Thoracic aorta (tissue), 2 donors: ENCODE measurements around the gene DDX59. TPM values are rescaled to one million over a fixed set of nuclear protein-coding genes. Genes with fewer than 3 reads are reported as not detected.

Experiments
- ATAC-seq: fragments of 150-250 bp; one replicate; pipeline ENCODE4 v1.8.0; 2017; ENCODE audit warnings: low read depth; ENCODE audit not compliant: insufficient number of reproducible peaks, low FRiP score
- DNase-seq: peaks from one replicate; pipeline ENCODE4 v3.0.0-alpha.2; 2020; ENCODE audit warnings: low spot score
- H3K27ac ChIP-seq, 2 donors: fragments of 200-600 bp; sonication (generic); 1 replicate in 1 of 2; 2 replicates in 1 of 2; pipeline ENCODE4 v1.5.1; 2016; ENCODE audit warnings: mild to moderate bottlenecking in 2 of 2, moderate library complexity in 2 of 2
- H3K27me3 ChIP-seq: fragments of 200-600 bp; sonication (generic); replicated peaks from 2 replicates; pipeline ENCODE4 v1.6.0; 2016; ENCODE audit warnings: mild to moderate bottlenecking; ENCODE audit not compliant: insufficient read depth
- H3K36me3 ChIP-seq: fragments of 200-600 bp; sonication (generic); one replicate; pipeline ENCODE4 v1.5.1; 2016
- H3K4me1 ChIP-seq, 2 donors: fragments of 200-600 bp; sonication (generic); 1 replicate in 1 of 2; 2 replicates in 1 of 2; pipeline versions ENCODE4 v1.5.1 to v1.6.0; 2016; ENCODE audit warnings: low read depth in 2 of 2, mild to moderate bottlenecking in 1 of 2; ENCODE audit not compliant: control insufficient read depth in 1 of 2
- H3K4me3 ChIP-seq: fragments of 200-600 bp; sonication (generic); 2 replicates; pipeline ENCODE4 v1.5.1; 2016; ENCODE audit warnings: mild to moderate bottlenecking
- H3K9me3 ChIP-seq: fragments of 200-600 bp; sonication (generic); 2 replicates; pipeline ENCODE4 v1.5.1; 2016
- total RNA-seq, 2 donors: library from RNA; depleted of rRNA; stranded (reverse); fragments of >200 nt; gene quantifications; one replicate each; pipeline versions ENCODE4 v1.1.0 to v1.2.3, GENCODE V29; 2016
- TF ChIP-seq, protein P1 (sequence below): fragments of 200-600 bp; sonication (generic); IDR thresholded peaks from one replicate; pipeline ENCODE4 v1.5.1; 2019; ENCODE audit warnings: antibody characterized with exemption

Gene DDX59
- 10 to 100 TPM; 16.5 to 27.1 TPM for total RNA-seq

DNA sequence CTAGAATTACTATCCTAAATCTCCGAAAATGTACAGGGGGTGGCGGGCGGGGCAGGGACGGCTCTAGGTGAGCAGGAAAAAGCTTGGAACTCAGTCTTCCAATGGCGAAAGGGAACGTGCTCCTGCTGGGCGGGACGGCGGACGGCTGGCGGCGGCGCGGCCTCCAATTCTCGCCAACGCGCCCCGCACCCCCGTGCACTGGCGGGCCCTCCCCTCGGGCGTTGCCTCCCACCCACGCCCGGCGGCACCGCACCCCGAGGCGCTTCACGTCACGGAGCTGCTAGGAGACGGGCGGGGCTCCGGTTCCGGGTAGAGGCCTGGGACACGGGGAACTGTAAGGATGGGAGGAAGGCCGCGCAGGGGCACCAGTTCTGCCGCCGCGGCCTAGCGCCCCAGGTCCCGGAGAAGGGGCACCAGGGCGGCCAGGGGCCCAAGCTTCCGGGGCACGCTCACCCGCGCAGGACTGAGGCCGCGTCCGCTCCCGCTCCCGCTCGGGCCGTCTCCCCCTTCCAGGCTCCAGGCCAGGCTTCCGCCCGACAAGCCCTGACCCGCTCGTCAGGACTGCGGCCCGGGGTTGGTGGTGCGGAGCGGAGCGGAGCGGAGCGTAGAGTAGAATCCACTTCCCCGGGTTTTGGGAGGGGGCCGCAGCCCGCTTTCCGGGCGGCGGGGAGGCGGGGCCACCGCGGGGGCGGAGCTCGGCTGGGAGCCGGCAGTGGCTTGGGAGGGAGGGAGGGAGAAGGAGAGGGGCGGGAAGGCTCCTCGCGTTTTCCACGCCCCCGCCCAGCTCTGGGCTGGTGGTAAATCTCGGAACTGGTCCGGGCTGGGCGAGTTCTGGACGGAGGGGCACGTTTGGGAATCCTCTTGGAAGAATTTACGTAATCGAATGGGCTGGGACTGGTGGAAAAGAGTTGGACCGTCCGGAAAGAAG is at the start of gene DDX59:
Gene DDX59, minus strand, starts transcription at position 594 of the 928 bp plus-strand sequence. CDS start 3,167 bp downstream, outside the sequence.
- Histone ChIP-seq H3K4me1 (peaks cover 28 to 38% of the 10 kb centered on the region in 2 donors), H3K36me3 (no peaks in the 10 kb centered on the region), H3K27me3 (no peaks in the 10 kb centered on the region), H3K9me3 (no peaks in the 10 kb centered on the region), H3K4me3 (peak within 1 kb of the TSS; percentile 76), H3K27ac (peak within 1 kb of the TSS; percentile 93 to 100)
- DNase-seq (peak; percentile 87), ATAC-seq (peak; percentile 93)
- TF ChIP-seq, protein P1, sequence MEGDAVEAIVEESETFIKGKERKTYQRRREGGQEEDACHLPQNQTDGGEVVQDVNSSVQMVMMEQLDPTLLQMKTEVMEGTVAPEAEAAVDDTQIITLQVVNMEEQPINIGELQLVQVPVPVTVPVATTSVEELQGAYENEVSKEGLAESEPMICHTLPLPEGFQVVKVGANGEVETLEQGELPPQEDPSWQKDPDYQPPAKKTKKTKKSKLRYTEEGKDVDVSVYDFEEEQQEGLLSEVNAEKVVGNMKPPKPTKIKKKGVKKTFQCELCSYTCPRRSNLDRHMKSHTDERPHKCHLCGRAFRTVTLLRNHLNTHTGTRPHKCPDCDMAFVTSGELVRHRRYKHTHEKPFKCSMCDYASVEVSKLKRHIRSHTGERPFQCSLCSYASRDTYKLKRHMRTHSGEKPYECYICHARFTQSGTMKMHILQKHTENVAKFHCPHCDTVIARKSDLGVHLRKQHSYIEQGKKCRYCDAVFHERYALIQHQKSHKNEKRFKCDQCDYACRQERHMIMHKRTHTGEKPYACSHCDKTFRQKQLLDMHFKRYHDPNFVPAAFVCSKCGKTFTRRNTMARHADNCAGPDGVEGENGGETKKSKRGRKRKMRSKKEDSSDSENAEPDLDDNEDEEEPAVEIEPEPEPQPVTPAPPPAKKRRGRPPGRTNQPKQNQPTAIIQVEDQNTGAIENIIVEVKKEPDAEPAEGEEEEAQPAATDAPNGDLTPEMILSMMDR, result no peak

DNA sequence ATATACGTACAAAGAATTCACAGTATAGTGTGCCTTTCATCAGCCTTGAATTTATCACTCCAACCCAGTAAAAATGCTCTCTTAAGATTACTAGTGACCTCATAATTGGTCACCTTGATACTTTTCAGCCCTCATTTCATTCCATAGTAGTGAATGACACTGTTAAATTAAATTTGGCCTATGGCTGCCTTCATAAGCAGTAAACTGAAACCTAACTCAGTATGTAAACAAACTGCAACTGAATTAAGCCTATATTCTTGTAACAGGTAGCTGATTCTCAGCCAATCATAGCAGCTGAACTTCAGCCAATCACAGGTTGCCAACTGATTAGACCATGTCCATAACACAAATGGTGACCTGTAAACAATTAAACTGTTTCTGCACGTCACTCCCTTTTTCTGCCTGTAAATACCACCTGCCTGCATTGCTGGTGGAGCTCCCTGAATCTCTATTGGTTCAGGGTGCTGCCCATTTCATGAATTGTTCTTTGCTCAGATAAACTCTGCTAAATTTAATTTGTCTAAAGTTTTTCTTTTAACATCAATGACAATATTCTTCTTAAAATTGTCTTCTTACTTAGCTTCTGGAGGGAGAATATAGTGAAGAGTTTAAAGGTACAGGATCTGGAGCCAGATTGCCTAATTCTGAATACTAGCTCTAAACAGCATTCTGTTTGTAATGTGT is 44.9 kb upstream of the DDX59 start:
- no peak for DNase-seq
- ATAC-seq, result no peak
- Histone ChIP-seq H3K9me3 (no peaks in the 10 kb centered on the region), H3K36me3 (no peaks in the 10 kb centered on the region), H3K4me3 (no peak overlapping the region), H3K4me1 (no peaks in the 10 kb centered on the region), H3K27me3 (no peaks in the 10 kb centered on the region), H3K27ac (no peak overlapping the region)
- TF ChIP-seq, protein P1, result no peak

DNA sequence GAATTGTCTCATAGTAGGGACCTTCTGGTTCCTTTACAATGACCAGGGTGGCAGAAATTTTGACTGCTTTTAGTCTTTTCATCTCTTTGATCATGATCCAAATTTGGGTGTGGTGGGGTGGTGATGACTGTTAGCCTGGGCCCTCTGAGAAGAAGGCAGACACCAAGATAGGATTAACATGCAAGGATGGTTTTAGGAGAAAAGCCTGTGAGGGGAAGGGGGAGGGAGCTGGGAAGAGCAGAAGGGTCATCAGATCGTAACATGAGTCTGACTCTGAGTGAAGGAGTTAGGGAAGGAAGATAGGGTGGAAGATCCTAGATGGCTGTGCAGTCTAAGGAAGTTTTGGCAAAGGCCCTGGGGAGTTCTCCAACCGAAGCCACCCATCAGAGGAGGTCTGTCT is 40.5 kb upstream of the DDX59 start:
- Histone ChIP-seq H3K9me3 (no peaks in the 10 kb centered on the region), H3K4me3 (no peak overlapping the region), H3K36me3 (no peaks in the 10 kb centered on the region), H3K4me1 (no peaks in the 10 kb centered on the region), H3K27me3 (no peaks in the 10 kb centered on the region), H3K27ac (no peak overlapping the region)
- TF ChIP-seq, protein P1, result no peak
- ATAC-seq, result no peak
- no peak for DNase-seq

DNA sequence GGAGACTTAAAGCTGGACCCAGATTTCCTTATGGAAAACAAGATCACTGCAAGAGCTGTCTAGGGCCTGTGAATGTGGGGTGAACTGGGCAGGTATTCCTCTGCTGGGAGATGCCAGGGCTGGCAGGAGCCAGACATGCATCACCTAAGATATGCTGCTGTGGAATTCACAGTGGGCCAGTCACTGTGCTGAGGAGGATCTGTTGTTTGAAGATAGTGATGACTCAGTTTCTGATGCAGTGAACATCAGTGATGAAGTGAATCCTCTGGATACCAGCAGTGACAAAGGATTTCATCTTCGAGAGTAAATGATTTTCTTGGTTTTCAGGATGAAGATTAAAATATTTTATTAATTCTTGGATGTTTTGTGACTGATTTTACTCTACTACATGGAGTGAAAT is 39.1 kb upstream of the DDX59 start:
- H3K27me3 ChIP-seq, result no peaks in the 10 kb centered on the region
- H3K4me3 ChIP-seq, result no peak overlapping the region
- H3K27ac ChIP-seq, result no peak overlapping the region
- H3K36me3 ChIP-seq, result no peaks in the 10 kb centered on the region
- no peak for ATAC-seq
- TF ChIP-seq, protein P1, result no peak
- DNase-seq, result no peak
- no peaks in the 10 kb centered on the region for H3K9me3 ChIP-seq
- H3K4me1 ChIP-seq, result no peaks in the 10 kb centered on the region

DNA sequence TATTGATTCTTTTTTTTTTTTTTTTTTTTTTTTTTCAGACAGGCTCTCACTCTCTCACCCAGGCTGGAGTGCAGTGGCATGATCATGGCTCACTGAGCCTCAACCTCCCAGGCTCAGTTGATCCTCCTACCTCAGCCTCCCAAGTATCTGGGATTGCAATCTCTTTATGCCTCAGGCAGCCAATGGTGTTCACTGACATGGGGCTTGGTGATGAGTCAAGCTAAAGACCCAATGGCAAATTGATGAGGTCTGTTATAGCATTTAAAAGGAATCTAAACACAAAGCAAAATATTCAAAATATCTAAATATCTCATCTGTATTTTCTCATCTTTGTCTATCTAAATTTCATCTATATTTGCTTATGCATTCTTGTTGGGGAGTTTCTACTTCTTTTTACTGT is 38.5 kb upstream of the DDX59 start:
- Histone ChIP-seq H3K27ac (no peak overlapping the region), H3K4me1 (no peaks in the 10 kb centered on the region), H3K27me3 (no peaks in the 10 kb centered on the region), H3K4me3 (no peak overlapping the region), H3K36me3 (no peaks in the 10 kb centered on the region), H3K9me3 (no peaks in the 10 kb centered on the region)
- TF ChIP-seq, protein P1, result no peak
- ATAC-seq, result no peak
- DNase-seq, result no peak
